ENCODE results near the gene FSHB.
"Not testable (repeated sequence)": the region's sequence is repeated elsewhere in the genome, so short reads cannot be mapped to it uniquely, and the experiment has no call there.

Gene FSHB

GRCh38 chr11:30230714-30231113, at the start of gene FSHB:
Gene FSHB (plus strand): TSS chr11:30231014. CDS start chr11:30231903, 889 bp downstream.
- no peak for DNase-seq (ENCODE audit: low read depth in 2 of 2)

DNA sequence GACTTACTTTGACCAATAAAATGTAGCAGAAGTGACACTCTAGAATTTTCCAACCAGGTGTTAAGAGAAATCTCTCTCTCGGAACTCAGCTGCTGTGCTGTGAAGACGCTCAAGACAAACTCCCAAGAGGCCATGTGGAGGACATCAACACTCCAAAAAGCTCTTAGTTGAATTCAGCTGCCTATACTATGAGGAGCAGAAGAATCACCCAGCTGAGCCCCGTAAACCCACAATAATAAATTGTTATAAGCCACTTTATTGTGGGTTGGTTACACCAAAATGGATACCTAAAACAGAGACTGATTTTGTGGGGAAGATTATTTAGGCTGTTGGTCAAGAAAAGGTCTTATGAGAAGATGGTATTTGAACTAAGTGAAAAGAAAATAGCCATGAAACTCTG, 44.1 kb upstream of the FSHB start:
- DNase-seq (ENCODE audit: low read depth in 2 of 2) = no peak

DNA sequence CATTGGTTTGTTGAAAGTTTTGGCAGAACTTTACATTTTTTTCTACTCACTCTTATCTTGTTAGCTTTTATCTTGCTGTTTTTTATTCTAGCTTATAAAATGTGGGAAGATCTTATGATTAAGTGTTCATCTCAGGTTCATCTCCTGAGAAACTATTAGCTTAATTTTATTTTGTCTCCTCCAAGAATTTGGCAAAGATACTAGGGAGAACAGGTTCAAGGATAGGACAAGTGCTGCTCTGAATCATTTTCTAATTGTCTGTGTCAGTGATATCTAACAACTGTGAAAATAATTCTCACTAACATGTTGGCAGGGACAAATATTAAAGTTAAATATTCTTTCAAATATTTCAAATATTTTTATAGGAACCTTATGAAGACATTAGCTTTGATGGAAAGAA, 38.2 kb upstream of the FSHB start:
- DNase-seq (ENCODE audit: low read depth in 2 of 2) = no peak

DNA sequence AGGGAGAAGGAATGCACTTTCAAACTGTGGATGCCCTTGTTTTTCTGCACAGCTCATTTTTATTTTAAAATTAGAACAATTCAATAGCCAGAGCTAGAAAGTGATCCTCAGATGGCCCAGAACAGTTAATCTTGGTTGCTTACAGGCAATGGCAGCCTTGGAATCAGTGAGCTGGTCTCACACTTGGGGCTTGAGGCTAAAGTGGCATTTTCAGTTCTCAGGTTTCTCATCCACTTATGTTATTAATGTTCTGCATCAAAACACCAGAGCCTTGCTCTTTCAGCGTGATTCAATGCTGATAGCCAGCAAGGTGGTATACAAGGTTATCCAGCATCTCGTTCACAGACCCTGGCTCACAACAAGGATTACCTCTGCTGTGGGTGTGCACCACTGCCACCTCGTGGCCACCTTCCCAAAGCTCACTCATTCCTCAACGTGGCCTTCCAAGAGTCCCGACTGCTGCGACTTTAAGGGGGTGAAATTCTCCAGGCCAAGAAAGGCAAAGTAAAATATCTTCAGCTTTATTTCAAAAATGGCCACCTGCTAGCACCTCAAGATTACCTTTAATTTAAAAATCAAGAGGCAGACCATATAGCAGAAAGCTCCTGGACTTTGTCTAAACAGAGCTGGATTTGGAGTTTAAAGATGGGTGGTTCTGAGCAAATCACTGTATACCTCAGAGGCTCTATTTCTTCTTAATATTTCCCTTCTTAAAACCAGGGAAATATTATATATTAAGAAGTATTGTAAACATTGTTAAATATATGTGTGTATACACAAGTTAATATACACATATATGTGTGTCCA, 34.2 kb upstream of the FSHB start:
- no peak for DNase-seq (ENCODE audit: low read depth in 2 of 2)

DNA sequence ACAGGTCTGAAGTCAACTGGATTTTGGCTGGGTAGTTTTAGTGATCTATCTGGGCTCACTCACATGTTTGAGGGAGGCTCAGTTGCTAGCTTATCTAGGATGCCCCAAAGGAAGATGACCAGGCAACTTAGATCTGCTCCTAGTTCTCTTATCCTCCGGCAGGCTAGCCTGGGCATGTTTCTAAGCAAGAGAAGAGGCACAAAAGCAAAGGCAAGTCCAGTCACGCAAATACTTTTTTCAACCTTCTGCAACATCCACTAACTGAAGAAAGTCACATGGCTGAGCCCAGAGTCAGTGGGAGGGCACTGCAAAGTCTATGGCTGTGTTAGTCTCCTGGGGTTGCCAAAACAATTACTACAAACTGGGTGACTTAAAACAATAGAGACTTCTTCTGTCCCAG, 32.9 kb upstream of the FSHB start:
- DNase-seq (ENCODE audit: low read depth in 2 of 2) = no peak

- DNase-seq (ENCODE audit: low read depth in 2 of 2) = not testable (repeated sequence)
These were observed 27.8 kb upstream of the FSHB start for GRCh38 chr11:30202989-30203388.

- no peak for DNase-seq (ENCODE audit: low read depth in 2 of 2)
These were observed 27.0 kb upstream of the FSHB start for GRCh38 chr11:30203850-30204249.

- no peak for DNase-seq (ENCODE audit: low read depth in 2 of 2)
These were observed 24.4 kb upstream of the FSHB start for GRCh38 chr11:30206249-30206996.

- no peak for DNase-seq (ENCODE audit: low read depth in 2 of 2)
These were observed 20.5 kb upstream of the FSHB start for GRCh38 chr11:30210357-30210756.

DNA sequence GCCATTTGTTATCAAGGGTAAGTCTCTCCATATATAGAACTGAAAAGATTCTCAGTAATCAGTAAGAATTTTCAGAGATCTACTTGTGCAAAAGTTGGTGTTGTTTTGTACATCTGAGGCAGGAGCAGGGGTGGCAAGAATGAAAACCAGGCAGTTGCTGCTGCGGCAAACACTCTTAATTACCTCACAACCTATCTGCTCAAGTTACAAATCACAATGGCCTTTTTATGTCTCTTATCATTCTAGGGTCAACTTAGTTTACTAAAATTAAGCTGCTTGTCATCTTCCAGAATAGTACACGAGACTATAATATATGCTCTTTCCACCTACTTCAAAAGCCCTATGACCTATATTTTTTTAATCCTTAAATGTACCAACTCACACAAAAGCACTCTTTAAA, 14.3 kb upstream of the FSHB start:
- DNase-seq (ENCODE audit: low read depth in 2 of 2) = no peak

GRCh38 chr11:30218278-30218677, 12.5 kb upstream of the FSHB start:
- DNase-seq (ENCODE audit: low read depth in 2 of 2) = no peak

GRCh38 chr11:30225642-30226041, 5.2 kb upstream of the FSHB start:
- no peak for DNase-seq (ENCODE audit: low read depth in 2 of 2)

- no peak for DNase-seq (ENCODE audit: low read depth in 2 of 2)
These were observed 2.4 kb upstream of the FSHB start for GRCh38 chr11:30228323-30228884.

GRCh38 chr11:30239025-30239424, 8.2 kb downstream of the FSHB start:
- DNase-seq (ENCODE audit: low read depth in 2 of 2) = no peak

GRCh38 chr11:30244265-30244664, 13.5 kb downstream of the FSHB start:
- DNase-seq (ENCODE audit: low read depth in 2 of 2) = no peak

- DNase-seq (ENCODE audit: low read depth in 2 of 2) = no peak
These were observed 14.8 kb downstream of the FSHB start for GRCh38 chr11:30245621-30246020.

GRCh38 chr11:30254307-30255298, 23.8 kb downstream of the FSHB start:
- no peak for DNase-seq (ENCODE audit: low read depth in 2 of 2)

GRCh38 chr11:30255637-30256036, 24.8 kb downstream of the FSHB start:
- no peak for DNase-seq (ENCODE audit: low read depth in 2 of 2)

GRCh38 chr11:30257058-30257457, 26.2 kb downstream of the FSHB start:
- no peak for DNase-seq (ENCODE audit: low read depth in 2 of 2)

DNA sequence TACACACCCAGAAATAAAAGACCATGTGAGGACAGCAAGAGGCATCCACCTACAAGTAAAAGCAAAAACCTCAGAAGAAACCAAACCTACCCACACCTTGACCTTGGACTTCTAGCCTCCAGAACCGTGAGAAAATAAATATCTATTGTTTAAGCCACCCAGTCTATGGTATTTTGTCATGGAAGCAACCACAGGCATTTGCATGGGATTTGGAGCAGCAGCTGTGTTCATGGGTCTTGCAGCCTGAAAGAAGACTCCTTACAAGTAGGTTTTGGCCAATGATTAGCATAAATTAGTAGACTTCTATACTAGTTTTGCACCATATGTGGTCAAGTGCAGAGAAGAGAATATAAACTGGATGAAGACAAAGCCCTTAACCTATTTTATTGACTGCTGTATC, 27.9 kb downstream of the FSHB start:
- no peak for DNase-seq (ENCODE audit: low read depth in 2 of 2)

- no peak for DNase-seq (ENCODE audit: low read depth in 2 of 2)
These were observed 30.0 kb downstream of the FSHB start for GRCh38 chr11:30260813-30261212.

GRCh38 chr11:30261821-30262220, 31.0 kb downstream of the FSHB start:
- DNase-seq (ENCODE audit: low read depth in 2 of 2) = no peak

Measured in stimulated activated CD8-positive, alpha-beta memory T cell treated with anti-CD3 and anti-CD28 coated beads, Interleukin-7, amount 100 ng/mL, for 4 hours (primary cell).